Fibroblast of the aortic adventitia (primary cell): ENCODE results near the gene ZMYND11. TPM values are rescaled to one million over a fixed set of nuclear protein-coding genes. Genes with fewer than 3 reads are reported as not detected.

Experiments
- DNase-seq: peaks from one replicate; pipeline ENCODE4 v3.0.0-alpha.2; 2010; ENCODE audit warnings: low read depth
- H3K4me3 ChIP-seq: 2 replicates; pipeline ENCODE4 v1.5.1; 2011; ENCODE audit warnings: low read depth, mild to moderate bottlenecking, control low read depth, low read length, moderate library complexity
- CTCF ChIP-seq: IDR thresholded peaks from 2 replicates; pipeline ENCODE4 v1.5.1; 2011; ENCODE audit warnings: mild to moderate bottlenecking, low read length, control low read depth, inconsistent platforms; ENCODE audit not compliant: insufficient read depth
- total RNA-seq: library from RNA; depleted of rRNA; stranded (reverse); fragments of >200 nt; gene quantifications from 2 replicates; pipeline ENCODE4 v1.2.3, GENCODE V29; 2012; ENCODE audit warnings: low replicate concordance

ZMYND11 gene
- total RNA-seq, 1 donor = 71.5 TPM

GRCh38 chr10:269440-270074, 134.3 kb downstream of the ZMYND11 start:
- no peak for DNase-seq
- no peak for TF ChIP-seq CTCF
- H3K4me3 ChIP-seq = no peak overlapping the region

GRCh38 chr10:271201-271600, 135.9 kb downstream of the ZMYND11 start:
- DNase-seq = no peak
- H3K4me3 ChIP-seq = no peak overlapping the region
- TF ChIP-seq CTCF = no peak

GRCh38 chr10:271722-272121, 136.5 kb downstream of the ZMYND11 start:
- H3K4me3 ChIP-seq = no peak overlapping the region
- no peak for DNase-seq
- no peak for TF ChIP-seq CTCF

GRCh38 chr10:273088-273487, 137.8 kb downstream of the ZMYND11 start:
- DNase-seq = no peak
- TF ChIP-seq CTCF = no peak
- no peak overlapping the region for H3K4me3 ChIP-seq

GRCh38 chr10:274866-275265, 139.6 kb downstream of the ZMYND11 start:
- DNase-seq = no peak
- H3K4me3 ChIP-seq = no peak overlapping the region
- no peak for TF ChIP-seq CTCF

- TF ChIP-seq CTCF = no peak
These were observed 140.4 kb downstream of the ZMYND11 start for GRCh38 chr10:275680-276079.

GRCh38 chr10:277963-278362, 142.7 kb downstream of the ZMYND11 start:
- H3K4me3 ChIP-seq = no peak overlapping the region
- no peak for TF ChIP-seq CTCF
- DNase-seq = no peak

More at GRCh38 chr10:275680-276079, 140.4 kb downstream of the ZMYND11 start:
- no peak overlapping the region for H3K4me3 ChIP-seq
- DNase-seq = no peak
